GM12878 (cell line): Measurements from ENCODE around the gene MASP1. TPM values are rescaled to one million over a fixed set of nuclear protein-coding genes. Genes with fewer than 3 reads are reported as not detected.

Experiments used
- ATAC-seq: fragments of 200-7000 bp; cut with Tn5 transposase; 3 replicates; pipeline ENCODE4 v1.9.1; 2020; ENCODE audit warnings: mild to moderate bottlenecking, moderate library complexity
- BruUV-seq: library from RNA; stranded (reverse); fragments of 400-500 nt; replicated peaks from 2 replicates; lab custom pipeline; 2021; lab: Mats Ljungman, UMichigan
- CTCF ChIA-PET: fragments of 300-600 bp; sonication (Branson Sonifier 250); formaldehyde crosslinking; extraction: SDS; loops from one replicate; lab custom pipeline; 2021; ENCODE audit warnings: inconsistent platforms; lab: Yijun Ruan, JAX
- POLR2A ChIA-PET: fragments of 350-600 bp; formaldehyde crosslinking; extraction: SDS; loops from one replicate; lab custom pipeline; 2021; ENCODE audit warnings: inconsistent platforms; lab: Charles Lee
- RAD21 ChIA-PET: fragments of 300-600 bp; sonication (Branson Sonifier 250); formaldehyde crosslinking; loops from one replicate; lab custom pipeline; 2023; ENCODE audit warnings: antibody characterized with exemption; ENCODE audit not compliant: unreplicated experiment; lab: Charles Lee
- SMC1A ChIA-PET: fragments of 300-600 bp; sonication (Branson Sonifier 250); formaldehyde crosslinking; loops from one replicate; lab custom pipeline; 2023; ENCODE audit not compliant: unreplicated experiment, uncharacterized antibody; lab: Charles Lee
- DNase-seq: peaks from one replicate; pipeline ENCODE4 v3.0.0-alpha.2; 2011; ENCODE audit warnings: low read depth, low spot score
- FAIRE-seq: peaks from 3 replicates; lab custom pipeline; 2011; peaks lifted over from hg19 to GRCh38; lab: Jason Lieb, UNC
- H2AFZ ChIP-seq: 2 replicates; pipeline ENCODE4 v1.6.0; 2011; ENCODE audit warnings: low read depth, low read length, control low read depth; ENCODE audit not compliant: control insufficient read depth
- H3K27ac ChIP-seq: 2 replicates; pipeline ENCODE4 v1.5.1; 2011; ENCODE audit warnings: control low read depth; ENCODE audit not compliant: control insufficient read depth, insufficient read depth
- H3K27me3 ChIP-seq, 2 experiments: replicated peaks in 1 of 2; 2 replicates each; pipeline versions ENCODE4 v1.6.0 to v1.6.1; 2011; ENCODE audit warnings: low read length in 1 of 2; ENCODE audit not compliant: control insufficient read depth in 2 of 2, insufficient read depth in 2 of 2
- H3K36me3 ChIP-seq, 2 experiments: 2 replicates each; pipeline ENCODE4 v1.5.1; 2011; ENCODE audit warnings: low read length in 1 of 2; ENCODE audit not compliant: control insufficient read depth in 2 of 2, insufficient read depth in 2 of 2
- H3K4me1 ChIP-seq: 2 replicates; pipeline ENCODE4 v1.6.1; 2011; ENCODE audit warnings: mild to moderate bottlenecking, low read length, moderate library complexity, mixed read lengths; ENCODE audit not compliant: control insufficient read depth, insufficient read depth
- H3K4me2 ChIP-seq: 2 replicates; pipeline ENCODE4 v1.6.0; 2011; ENCODE audit warnings: control low read depth; ENCODE audit not compliant: control insufficient read depth, insufficient read depth
- H3K4me3 ChIP-seq: fragments of 200-600 bp; sonication (generic); 2 replicates; pipeline ENCODE4 v1.5.1; 2016
- H3K79me2 ChIP-seq: 2 replicates; pipeline ENCODE4 v1.6.0; 2011; ENCODE audit warnings: low read length; ENCODE audit not compliant: control insufficient read depth, insufficient read depth
- H3K9ac ChIP-seq: 2 replicates; pipeline ENCODE4 v1.8.0; 2011; ENCODE audit warnings: low read length, control low read depth, mixed read lengths; ENCODE audit not compliant: control insufficient read depth, insufficient read depth
- H3K9me3 ChIP-seq: replicated peaks from 3 replicates; pipeline ENCODE4 v1.5.1; 2011; ENCODE audit warnings: mild to moderate bottlenecking, low read length; ENCODE audit not compliant: control insufficient read depth, insufficient read depth
- H4K20me1 ChIP-seq: 2 replicates; pipeline ENCODE4 v1.6.0; 2011; ENCODE audit not compliant: control insufficient read depth, insufficient read depth
- BHLHE40 ChIP-seq, 2 experiments: fragments of 450-650 bp in 1 of 2; IDR thresholded peaks; 2 replicates each; pipeline ENCODE4 v1.6.1; 2011 to 2017; ENCODE audit warnings: low read depth in 2 of 2, borderline replicate concordance in 1 of 2, improper control_type of control experiment in 1 of 2, low read length in 1 of 2, mild to moderate bottlenecking in 1 of 2
- CBX3 ChIP-seq: fragments of 200-600 bp; sonication (generic); IDR thresholded peaks from 2 replicates; pipeline ENCODE4 v1.6.1; 2016; ENCODE audit warnings: low read depth, borderline replicate concordance
- FOXM1 ChIP-seq: IDR thresholded peaks from 2 replicates; pipeline ENCODE4 v1.6.1; 2012; ENCODE audit warnings: low read depth, mild to moderate bottlenecking, inconsistent platforms, low read length, moderate library complexity
- LARP7 ChIP-seq: fragments of 450-650 bp; IDR thresholded peaks from 2 replicates; pipeline ENCODE4 v1.6.1; 2017; ENCODE audit warnings: mild to moderate bottlenecking
- MEF2B ChIP-seq: fragments of 450-650 bp; IDR thresholded peaks from 2 replicates; pipeline ENCODE4 v1.6.1; 2018; ENCODE audit warnings: mild to moderate bottlenecking, moderate library complexity; ENCODE audit not compliant: partially characterized antibody, poor library complexity, severe bottlenecking
- NFYB ChIP-seq: IDR thresholded peaks from 2 replicates; pipeline ENCODE4 v1.6.1; 2011; ENCODE audit warnings: low read depth, mild to moderate bottlenecking, low read length, improper control_type of control experiment, moderate library complexity; ENCODE audit not compliant: insufficient read depth
- PAX5 ChIP-seq: IDR thresholded peaks from 2 replicates; pipeline ENCODE4 v1.6.1; 2011; ENCODE audit warnings: low read depth, low read length, borderline replicate concordance
- POLR2AphosphoS2 ChIP-seq: IDR thresholded peaks from 2 replicates; pipeline ENCODE4 v1.6.1; 2011; ENCODE audit warnings: low read depth, mild to moderate bottlenecking, low read length, improper control_type of control experiment, moderate library complexity
- RCOR1 ChIP-seq: conservative IDR thresholded peaks from 2 replicates; pipeline ENCODE4 v1.6.1; 2012; ENCODE audit warnings: low read depth, low read length, improper control_type of control experiment
- STAT3 ChIP-seq: IDR thresholded peaks from 2 replicates; pipeline ENCODE4 v1.6.1; 2011; ENCODE audit warnings: low read depth, low read length, improper control_type of control experiment
- TARDBP ChIP-seq: IDR thresholded peaks from 2 replicates; pipeline ENCODE4 v1.6.1; 2016; ENCODE audit warnings: borderline replicate concordance
- TCF12 ChIP-seq: IDR thresholded peaks from 2 replicates; pipeline ENCODE4 v1.6.1; 2011; ENCODE audit warnings: low read depth, mild to moderate bottlenecking, low read length
- ZBED1 ChIP-seq: IDR thresholded peaks from 2 replicates; pipeline ENCODE4 v1.6.1; 2016; ENCODE audit warnings: borderline replicate concordance
- ZNF687 ChIP-seq: fragments of 450-650 bp; IDR thresholded peaks from 2 replicates; pipeline ENCODE4 v1.6.1; 2017; ENCODE audit warnings: mild to moderate bottlenecking, moderate library complexity
- WGBS: methylation state at CpG from one replicate; pipeline ENCODE4 v1.1.6; 2016; ENCODE audit warnings: low lambda C conversion rate; ENCODE audit not compliant: insufficient replicate concordance, insufficient coverage; ENCODE audit errors: missing lambda C conversion rate; 5-methylcytosine and 5-hydroxymethylcytosine counted together
- in situ Hi-C: fragments of 300-500 bp; cut with MboI; formaldehyde crosslinking; loops from 9 replicates; pipeline ENCODE4 v1.14.3; 2018; ENCODE audit warnings: mixed read lengths
- intact Hi-C: fragments of 100-400 bp; cut with micrococcal nuclease; formaldehyde crosslinking; loops from one replicate; pipeline ENCODE4 v1.14.2; 2022; ENCODE audit not compliant: unreplicated experiment
- polyA plus RNA-seq, 11 experiments: library from polyadenylated mRNA; depleted of rRNA in 4 of 11; unstranded in 6 of 11; stranded (reverse) in 5 of 11; fragments of >200 nt; fragmentation: Nextera tagmentation in 4 of 11; fragmentation: Illumina TruSeq in 1 of 11; extraction: Ambion mirVana in 4 of 11; extraction: Trizol in 1 of 11; gene quantifications; 1 replicate in 1 of 11; 2 replicates in 10 of 11; pipeline versions ENCODE4 v1.2.1 to v1.2.3, GENCODE V29; 2011 to 2016; ENCODE audit warnings: inconsistent platforms in 2 of 11, missing spikeins in 2 of 11, low read depth in 1 of 11
- total RNA-seq, 4 experiments: library from RNA; depleted of rRNA in 3 of 4; stranded (reverse); fragments of >200 nt in 3 of 4; fragmentation: Illumina TruSeq in 1 of 4; extraction: Trizol in 1 of 4; gene quantifications; 2 replicates each; pipeline versions ENCODE4 v1.2.1 to v1.2.3, GENCODE V29; 2013 to 2021
- TF ChIP-seq, protein P1 (sequence below): fragments of 450-650 bp; IDR thresholded peaks from 2 replicates; pipeline ENCODE4 v1.6.1; 2017; ENCODE audit warnings: antibody characterized with exemption, mild to moderate bottlenecking, moderate library complexity

MASP1 gene
- total and polyA plus RNA-seq, 10 of the 15 experiments (the other 5 are each of a cell fraction or from before 2014, with no cell fraction given) = 0.05 TPM; not detected in 9

DNA sequence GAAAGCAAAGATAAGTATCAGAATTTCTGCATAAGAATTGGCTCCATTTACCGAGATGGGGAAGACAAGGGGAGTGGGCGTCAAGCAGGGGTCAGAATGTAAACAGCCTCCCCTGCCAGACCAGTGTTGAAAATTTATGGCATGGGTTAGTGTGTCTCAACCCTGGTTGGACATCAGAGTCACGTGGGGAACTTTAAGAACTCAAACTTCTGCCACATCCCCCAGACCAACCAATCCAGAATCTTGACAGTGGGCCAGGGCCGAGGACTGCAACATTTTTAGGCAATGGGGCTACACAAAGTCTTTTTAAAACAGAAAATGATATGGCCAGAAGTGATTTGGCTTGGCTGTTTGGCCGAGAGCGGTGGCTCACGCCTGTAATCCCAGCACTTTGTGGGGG, 14.3 kb upstream of the MASP1 start:
- H3K4me1 ChIP-seq = no peaks in the 10 kb centered on the region
- in situ Hi-C loops = no loop called here
- FAIRE-seq (no peak), DNase-seq (no peak), ATAC-seq (no peak)
- H3K27ac ChIP-seq = no peak overlapping the region
- ChIA-PET RAD21 (no interaction called here), SMC1A (no interaction called here), POLR2A (no interaction called here), CTCF (interaction anchor here (2.5 to 4.8 kb wide), 2 partner anchors 12 to 373 kb away, joined by 7 to 38 read pairs; no protein-coding TSS in a partner anchor)
- H3K79me2 ChIP-seq = no peaks in the 10 kb centered on the region
- intact Hi-C loops = no loop called here
- no peaks in the 10 kb centered on the region for H4K20me1 ChIP-seq
- no peaks in the 10 kb centered on the region for H3K36me3 ChIP-seq
- H3K4me3 ChIP-seq = no peak overlapping the region
- no peak overlapping the region for H3K9ac ChIP-seq
- no peaks in the 10 kb centered on the region for H3K27me3 ChIP-seq
- H2AFZ ChIP-seq = no peak overlapping the region
- H3K9me3 ChIP-seq = no peaks in the 10 kb centered on the region
- H3K4me2 ChIP-seq = no peak overlapping the region
- BruUV-seq = no TSS peak
- WGBS = 30% methylated on average over 7 of the region's 7 CpGs
- TF ChIP-seq BHLHE40 (IDR thresholded peaks at IDR 0.05; ENCODE audit: borderline replicate concordance in 1 of 2, low read depth in 2 of 2, low read length in 1 of 2) = no peak
- no peak for TF ChIP-seq MEF2B
- no peak for TF ChIP-seq CBX3
- TF ChIP-seq LARP7 = no peak
- TF ChIP-seq, protein P1, sequence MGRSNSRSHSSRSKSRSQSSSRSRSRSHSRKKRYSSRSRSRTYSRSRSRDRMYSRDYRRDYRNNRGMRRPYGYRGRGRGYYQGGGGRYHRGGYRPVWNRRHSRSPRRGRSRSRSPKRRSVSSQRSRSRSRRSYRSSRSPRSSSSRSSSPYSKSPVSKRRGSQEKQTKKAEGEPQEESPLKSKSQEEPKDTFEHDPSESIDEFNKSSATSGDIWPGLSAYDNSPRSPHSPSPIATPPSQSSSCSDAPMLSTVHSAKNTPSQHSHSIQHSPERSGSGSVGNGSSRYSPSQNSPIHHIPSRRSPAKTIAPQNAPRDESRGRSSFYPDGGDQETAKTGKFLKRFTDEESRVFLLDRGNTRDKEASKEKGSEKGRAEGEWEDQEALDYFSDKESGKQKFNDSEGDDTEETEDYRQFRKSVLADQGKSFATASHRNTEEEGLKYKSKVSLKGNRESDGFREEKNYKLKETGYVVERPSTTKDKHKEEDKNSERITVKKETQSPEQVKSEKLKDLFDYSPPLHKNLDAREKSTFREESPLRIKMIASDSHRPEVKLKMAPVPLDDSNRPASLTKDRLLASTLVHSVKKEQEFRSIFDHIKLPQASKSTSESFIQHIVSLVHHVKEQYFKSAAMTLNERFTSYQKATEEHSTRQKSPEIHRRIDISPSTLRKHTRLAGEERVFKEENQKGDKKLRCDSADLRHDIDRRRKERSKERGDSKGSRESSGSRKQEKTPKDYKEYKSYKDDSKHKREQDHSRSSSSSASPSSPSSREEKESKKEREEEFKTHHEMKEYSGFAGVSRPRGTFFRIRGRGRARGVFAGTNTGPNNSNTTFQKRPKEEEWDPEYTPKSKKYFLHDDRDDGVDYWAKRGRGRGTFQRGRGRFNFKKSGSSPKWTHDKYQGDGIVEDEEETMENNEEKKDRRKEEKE = no peak
- TF ChIP-seq RCOR1 = no peak
- TF ChIP-seq NFYB = no peak
- TF ChIP-seq TCF12 = no peak
- no peak for TF ChIP-seq POLR2AphosphoS2
- TF ChIP-seq TARDBP = no peak
- TF ChIP-seq STAT3 = no peak
- TF ChIP-seq ZNF687 = no peak
- TF ChIP-seq FOXM1 = no peak
- no peak for TF ChIP-seq PAX5
- TF ChIP-seq ZBED1 = no peak
